HG02642 (cell line): ENCODE data around the gene MECR.

Experiments used
- ATAC-seq: cut with Tn5 transposase; IDR thresholded peaks from one replicate; pipeline ENCODE4 v1.9.1; 2021; ENCODE audit warnings: mild to moderate bottlenecking; ENCODE audit not compliant: unreplicated experiment, poor library complexity

MECR gene

GRCh38 chr1:29256394-29256793 lies 25.7 kb upstream of the MECR start:
- ATAC-seq: no peak

- no peak for ATAC-seq
These were observed 24.5 kb upstream of the MECR start for GRCh38 chr1:29255134-29255666.

DNA sequence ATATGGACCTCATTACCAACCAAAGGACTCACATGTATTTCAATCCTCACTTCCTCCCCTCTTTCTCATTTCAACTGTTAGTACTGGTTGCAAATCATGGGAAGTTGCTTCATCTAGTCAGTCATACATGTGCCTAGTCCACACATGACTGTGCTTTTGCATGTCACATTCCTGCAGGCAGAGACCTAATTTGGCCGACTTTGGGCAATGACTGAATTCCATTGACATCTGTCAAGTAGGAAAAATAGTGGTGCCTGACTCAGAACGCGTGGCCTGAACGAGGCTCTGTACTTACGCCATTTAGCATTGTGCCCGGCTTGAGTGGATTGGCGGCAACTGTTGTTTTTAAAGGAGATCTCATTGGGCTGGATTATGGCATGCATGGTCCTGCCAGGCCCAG lies 23.6 kb upstream of the MECR start:
- ATAC-seq: no peak

GRCh38 chr1:29253180-29253579 lies 22.4 kb upstream of the MECR start:
- ATAC-seq: no peak

GRCh38 chr1:29251164-29252124 lies 20.7 kb upstream of the MECR start:
- no peak for ATAC-seq

GRCh38 chr1:29249951-29250581 lies 19.3 kb upstream of the MECR start:
- ATAC-seq: no peak

- ATAC-seq: no peak
These were observed 18.5 kb upstream of the MECR start for GRCh38 chr1:29249170-29249691.

GRCh38 chr1:29248409-29248808 lies 17.7 kb upstream of the MECR start:
- no peak for ATAC-seq

- ATAC-seq: no peak
These were observed 17.0 kb upstream of the MECR start for GRCh38 chr1:29247571-29248273.

- no peak for ATAC-seq
These were observed 16.3 kb upstream of the MECR start for GRCh38 chr1:29247044-29247443.

- ATAC-seq: no peak
These were observed 15.1 kb upstream of the MECR start for GRCh38 chr1:29245876-29246275.

GRCh38 chr1:29245261-29245660 lies 14.5 kb upstream of the MECR start:
- no peak for ATAC-seq

DNA sequence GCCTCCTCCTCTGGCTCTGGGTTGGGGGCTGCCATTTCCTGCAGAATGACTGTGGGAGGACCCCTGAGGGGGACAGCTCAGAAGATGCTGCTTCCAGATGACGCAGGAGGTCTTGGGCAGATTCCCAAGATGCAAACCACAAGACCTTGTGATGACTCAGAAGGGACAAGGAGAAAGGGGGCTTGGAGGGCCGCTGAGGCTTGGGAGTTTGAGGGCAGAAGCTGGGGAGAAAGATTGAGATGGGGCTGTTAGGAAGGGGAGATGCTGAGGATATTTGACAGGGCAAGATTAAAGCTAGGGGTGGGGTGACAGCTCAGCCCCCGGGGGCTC lies 13.1 kb upstream of the MECR start:
- ATAC-seq: no peak

DNA sequence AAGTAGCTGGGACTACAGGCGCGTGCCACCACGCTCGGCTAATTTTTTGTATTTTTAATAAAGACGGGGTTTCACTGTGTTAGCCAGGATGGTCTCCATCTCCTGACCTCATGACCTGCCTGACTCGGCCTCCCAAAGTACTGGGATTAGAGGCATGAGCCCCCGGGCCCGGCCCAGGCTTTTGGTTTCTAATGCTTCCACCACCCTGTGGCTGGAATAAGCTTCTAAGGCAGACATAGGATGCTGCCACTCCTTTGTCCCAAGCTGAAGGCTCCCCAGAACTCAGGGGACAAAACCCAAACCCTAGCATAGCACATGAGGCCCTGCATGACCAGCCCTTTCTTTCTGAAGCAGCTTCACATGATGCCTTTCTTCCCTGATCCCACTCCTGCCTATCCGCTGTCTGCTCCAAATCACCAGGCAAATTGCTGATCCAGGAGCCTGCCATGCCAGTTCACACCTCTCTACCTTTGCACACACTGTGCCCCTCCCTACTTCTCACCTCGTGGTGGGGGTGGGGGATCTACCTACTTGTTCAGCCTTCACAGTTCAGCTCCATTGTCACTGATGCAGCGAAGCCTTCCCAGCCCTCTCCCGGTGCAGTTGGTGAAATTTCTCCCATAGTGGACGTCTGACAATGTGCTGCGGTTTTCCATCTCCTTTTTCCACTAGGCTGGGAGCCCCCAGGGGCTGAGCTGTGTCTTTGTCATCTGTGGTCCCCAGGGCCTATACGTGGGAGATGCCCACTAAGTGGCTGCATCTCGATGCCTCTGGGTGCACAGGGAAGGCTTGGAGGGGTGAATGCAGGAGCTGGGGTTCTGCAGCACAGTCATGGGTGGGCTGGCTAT lies 12.5 kb upstream of the MECR start:
- no peak for ATAC-seq

GRCh38 chr1:29240986-29241385 lies 10.3 kb upstream of the MECR start:
- no peak for ATAC-seq

DNA sequence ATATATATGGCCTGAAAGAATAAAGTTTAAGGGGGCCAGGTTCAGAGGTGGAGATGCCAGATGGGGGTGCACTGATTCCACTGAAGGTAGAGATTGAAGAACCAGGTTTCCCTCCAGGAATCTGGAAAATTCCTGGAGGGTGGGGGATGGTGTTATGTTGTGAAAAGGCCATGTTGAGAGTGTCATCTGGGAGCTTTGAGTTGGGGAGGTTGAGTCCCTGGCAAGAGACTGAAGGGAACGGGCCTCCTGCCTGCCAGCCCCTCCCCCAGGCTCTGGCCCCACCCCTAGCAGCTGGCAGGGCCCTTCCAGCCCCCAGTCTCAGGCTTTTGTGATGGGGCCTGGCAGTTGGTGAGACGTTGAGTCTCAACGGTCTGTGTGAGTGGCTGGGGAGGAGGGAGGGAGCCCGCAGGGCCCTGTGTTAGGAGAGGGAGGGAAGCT lies 9.7 kb upstream of the MECR start:
- ATAC-seq: no peak

DNA sequence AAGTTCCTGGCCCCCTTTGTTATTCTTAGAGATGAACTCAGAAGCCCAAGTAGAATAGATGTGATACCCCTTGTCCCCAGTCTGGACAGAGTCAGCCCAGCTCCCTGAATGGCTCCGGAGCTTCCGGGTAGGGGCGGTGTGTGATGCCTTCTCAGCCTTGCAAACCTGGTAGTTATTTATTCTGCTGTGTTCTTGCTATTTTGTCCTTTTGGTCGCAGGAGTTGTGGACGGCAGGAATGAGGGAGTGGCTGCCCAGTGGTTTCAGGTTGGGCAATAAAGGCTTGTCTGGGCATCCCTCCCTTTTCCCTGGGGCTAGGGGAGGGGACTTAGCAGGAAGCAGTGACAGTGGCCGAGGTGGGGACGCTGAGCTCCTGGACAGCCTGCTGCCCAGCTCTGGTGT lies 8.4 kb upstream of the MECR start:
- no peak for ATAC-seq

DNA sequence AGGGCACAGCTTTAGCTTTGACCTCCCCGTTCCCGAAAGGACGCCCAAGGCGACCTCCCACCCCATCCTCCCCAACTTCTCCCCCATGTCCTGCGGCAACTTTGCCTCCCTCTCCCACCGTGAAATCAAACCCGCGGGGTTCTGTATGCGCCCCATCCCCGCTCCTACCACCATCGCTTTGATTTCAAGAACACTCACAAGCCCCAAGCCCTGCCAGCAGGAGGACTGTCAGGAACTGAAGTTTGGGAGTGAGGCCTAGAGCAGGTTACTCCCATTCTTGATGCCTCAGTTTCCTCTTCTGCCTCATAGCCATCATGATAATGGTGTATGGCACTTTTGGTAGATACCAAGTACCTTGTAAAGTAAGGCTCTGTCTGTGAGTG lies 7.9 kb upstream of the MECR start:
- no peak for ATAC-seq

GRCh38 chr1:29237852-29238619 lies 7.3 kb upstream of the MECR start:
- no peak for ATAC-seq
